SK-N-SH (cell line): ENCODE results near the gene FMN1.

Source experiments
- FOXJ3 ChIP-seq: sonication (generic); formaldehyde crosslinking; IDR thresholded peaks from 2 replicates; pipeline ENCODE4 v1.5.1; 2020; ENCODE audit warnings: mild to moderate bottlenecking, missing genetic modification reagents
- JUND ChIP-seq: IDR thresholded peaks from 2 replicates; pipeline ENCODE4 v1.4.0; 2012
- MEF2A ChIP-seq: IDR thresholded peaks from 2 replicates; pipeline ENCODE4 v1.4.0; 2012; ENCODE audit warnings: low read depth, borderline replicate concordance
- TAF1 ChIP-seq: IDR thresholded peaks from 2 replicates; pipeline ENCODE4 v1.6.1; 2012; ENCODE audit warnings: low read depth, mild to moderate bottlenecking, low read length, moderate library complexity, borderline replicate concordance
- TF ChIP-seq, protein P1 (sequence below): fragments of 200-600 bp; sonication (generic); IDR thresholded peaks from 2 replicates; pipeline ENCODE4 v1.6.1; 2017; ENCODE audit warnings: antibody characterized with exemption, mild to moderate bottlenecking, moderate library complexity
- TF ChIP-seq, protein P2 (sequence below): fragments of 150-350 bp; IDR thresholded peaks from 2 replicates; pipeline ENCODE4 v1.6.1; 2017; ENCODE audit warnings: antibody characterized with exemption, low read length, low read depth, borderline replicate concordance
- TF ChIP-seq, protein P3 (sequence below): IDR thresholded peaks from 2 replicates; pipeline ENCODE4 v1.6.1; 2012; ENCODE audit warnings: mild to moderate bottlenecking, low read depth, low read length, moderate library complexity
- TF ChIP-seq, protein P4 (sequence below): IDR thresholded peaks from 2 replicates; pipeline ENCODE4 v1.4.0; 2012; ENCODE audit warnings: low read depth

DNA sequence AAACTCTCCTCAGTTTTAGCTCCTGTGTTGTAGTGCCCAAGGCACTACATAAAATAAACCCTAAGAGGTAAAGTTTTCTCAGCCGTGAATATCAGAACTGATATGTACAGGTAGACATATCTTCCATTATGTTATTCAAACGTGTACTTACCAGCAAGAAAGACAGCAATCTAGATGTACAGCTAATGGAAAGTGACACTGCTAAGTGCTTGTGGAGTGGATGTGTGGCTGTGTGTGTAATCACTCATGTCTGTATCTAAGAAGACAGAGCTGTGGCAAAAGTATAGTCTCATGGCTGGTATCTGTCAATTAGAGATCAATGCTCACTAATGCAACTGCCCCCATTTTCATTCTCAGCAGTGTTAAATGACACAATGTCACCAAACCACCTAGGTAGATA is 101.3 kb downstream of the FMN1 start:
- TF ChIP-seq, protein P1, sequence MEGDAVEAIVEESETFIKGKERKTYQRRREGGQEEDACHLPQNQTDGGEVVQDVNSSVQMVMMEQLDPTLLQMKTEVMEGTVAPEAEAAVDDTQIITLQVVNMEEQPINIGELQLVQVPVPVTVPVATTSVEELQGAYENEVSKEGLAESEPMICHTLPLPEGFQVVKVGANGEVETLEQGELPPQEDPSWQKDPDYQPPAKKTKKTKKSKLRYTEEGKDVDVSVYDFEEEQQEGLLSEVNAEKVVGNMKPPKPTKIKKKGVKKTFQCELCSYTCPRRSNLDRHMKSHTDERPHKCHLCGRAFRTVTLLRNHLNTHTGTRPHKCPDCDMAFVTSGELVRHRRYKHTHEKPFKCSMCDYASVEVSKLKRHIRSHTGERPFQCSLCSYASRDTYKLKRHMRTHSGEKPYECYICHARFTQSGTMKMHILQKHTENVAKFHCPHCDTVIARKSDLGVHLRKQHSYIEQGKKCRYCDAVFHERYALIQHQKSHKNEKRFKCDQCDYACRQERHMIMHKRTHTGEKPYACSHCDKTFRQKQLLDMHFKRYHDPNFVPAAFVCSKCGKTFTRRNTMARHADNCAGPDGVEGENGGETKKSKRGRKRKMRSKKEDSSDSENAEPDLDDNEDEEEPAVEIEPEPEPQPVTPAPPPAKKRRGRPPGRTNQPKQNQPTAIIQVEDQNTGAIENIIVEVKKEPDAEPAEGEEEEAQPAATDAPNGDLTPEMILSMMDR = no peak
- TF ChIP-seq MEF2A (no peak), FOXJ3 (CRISPR knock-in tag) (no peak), JUND (no peak), TAF1 (no peak)
- TF ChIP-seq, protein P2, sequence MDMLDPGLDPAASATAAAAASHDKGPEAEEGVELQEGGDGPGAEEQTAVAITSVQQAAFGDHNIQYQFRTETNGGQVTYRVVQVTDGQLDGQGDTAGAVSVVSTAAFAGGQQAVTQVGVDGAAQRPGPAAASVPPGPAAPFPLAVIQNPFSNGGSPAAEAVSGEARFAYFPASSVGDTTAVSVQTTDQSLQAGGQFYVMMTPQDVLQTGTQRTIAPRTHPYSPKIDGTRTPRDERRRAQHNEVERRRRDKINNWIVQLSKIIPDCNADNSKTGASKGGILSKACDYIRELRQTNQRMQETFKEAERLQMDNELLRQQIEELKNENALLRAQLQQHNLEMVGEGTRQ = no peak
- TF ChIP-seq, protein P3, sequence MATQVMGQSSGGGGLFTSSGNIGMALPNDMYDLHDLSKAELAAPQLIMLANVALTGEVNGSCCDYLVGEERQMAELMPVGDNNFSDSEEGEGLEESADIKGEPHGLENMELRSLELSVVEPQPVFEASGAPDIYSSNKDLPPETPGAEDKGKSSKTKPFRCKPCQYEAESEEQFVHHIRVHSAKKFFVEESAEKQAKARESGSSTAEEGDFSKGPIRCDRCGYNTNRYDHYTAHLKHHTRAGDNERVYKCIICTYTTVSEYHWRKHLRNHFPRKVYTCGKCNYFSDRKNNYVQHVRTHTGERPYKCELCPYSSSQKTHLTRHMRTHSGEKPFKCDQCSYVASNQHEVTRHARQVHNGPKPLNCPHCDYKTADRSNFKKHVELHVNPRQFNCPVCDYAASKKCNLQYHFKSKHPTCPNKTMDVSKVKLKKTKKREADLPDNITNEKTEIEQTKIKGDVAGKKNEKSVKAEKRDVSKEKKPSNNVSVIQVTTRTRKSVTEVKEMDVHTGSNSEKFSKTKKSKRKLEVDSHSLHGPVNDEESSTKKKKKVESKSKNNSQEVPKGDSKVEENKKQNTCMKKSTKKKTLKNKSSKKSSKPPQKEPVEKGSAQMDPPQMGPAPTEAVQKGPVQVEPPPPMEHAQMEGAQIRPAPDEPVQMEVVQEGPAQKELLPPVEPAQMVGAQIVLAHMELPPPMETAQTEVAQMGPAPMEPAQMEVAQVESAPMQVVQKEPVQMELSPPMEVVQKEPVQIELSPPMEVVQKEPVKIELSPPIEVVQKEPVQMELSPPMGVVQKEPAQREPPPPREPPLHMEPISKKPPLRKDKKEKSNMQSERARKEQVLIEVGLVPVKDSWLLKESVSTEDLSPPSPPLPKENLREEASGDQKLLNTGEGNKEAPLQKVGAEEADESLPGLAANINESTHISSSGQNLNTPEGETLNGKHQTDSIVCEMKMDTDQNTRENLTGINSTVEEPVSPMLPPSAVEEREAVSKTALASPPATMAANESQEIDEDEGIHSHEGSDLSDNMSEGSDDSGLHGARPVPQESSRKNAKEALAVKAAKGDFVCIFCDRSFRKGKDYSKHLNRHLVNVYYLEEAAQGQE = no peak
- TF ChIP-seq, protein P4, sequence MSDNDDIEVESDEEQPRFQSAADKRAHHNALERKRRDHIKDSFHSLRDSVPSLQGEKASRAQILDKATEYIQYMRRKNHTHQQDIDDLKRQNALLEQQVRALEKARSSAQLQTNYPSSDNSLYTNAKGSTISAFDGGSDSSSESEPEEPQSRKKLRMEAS = no peak
